ENCODE results near the gene PAPPA. TPM values are rescaled to one million over a fixed set of nuclear protein-coding genes. Genes with fewer than 3 reads are reported as not detected.

Gene PAPPA
- total RNA-seq, 1 experiment from 2014 or later: 0.17 TPM

DNA sequence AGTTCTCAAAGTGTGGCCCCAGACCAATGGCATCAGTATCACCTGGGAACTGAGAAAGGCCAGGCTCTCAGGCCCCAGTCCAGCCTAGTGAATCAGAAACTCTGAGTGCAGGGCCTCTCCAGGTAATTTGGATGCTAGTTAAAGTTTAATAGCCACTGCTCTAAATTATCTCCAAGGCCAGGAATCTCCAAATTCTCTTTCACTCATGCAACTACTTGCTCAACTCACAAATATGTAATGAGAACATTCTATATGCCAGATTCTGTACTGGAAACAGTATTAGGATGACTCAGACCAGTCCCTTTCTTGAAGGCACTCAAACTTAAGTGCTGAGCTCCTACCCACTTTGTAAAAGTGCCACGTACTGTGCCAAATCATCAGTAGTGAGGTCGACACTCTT lies 84.6 kb downstream of the PAPPA start:
- H3K27me3 Mint-ChIP-seq (ENCODE audit: low read depth): peaks cover 22% of the 10 kb centered on the region
- H3K56ac ChIP-seq (ENCODE audit: insufficient read length, low read depth, low read length): no peak overlapping the region
- H3K18ac ChIP-seq (ENCODE audit: insufficient read length, low read depth, low read length): no peak overlapping the region
- H3K4me2 ChIP-seq (ENCODE audit: insufficient read depth, insufficient read length, low read length): no peak overlapping the region
- no peak overlapping the region for H4K5ac ChIP-seq (ENCODE audit: insufficient read length, low read depth, low read length)
- H3K79me1 ChIP-seq (ENCODE audit: insufficient read depth, low read depth, low read length, poor library complexity, severe bottlenecking): no peaks in the 10 kb centered on the region
- H3K4me1 Mint-ChIP-seq: no peaks in the 10 kb centered on the region; a peak in 1 of 4 replicates
- no peak overlapping the region for H2BK12ac ChIP-seq (ENCODE audit: insufficient read length, low read depth, low read length)
- H2AK5ac ChIP-seq (ENCODE audit: insufficient read length, low read length): no peak overlapping the region
- no peak overlapping the region for H3K27ac Mint-ChIP-seq
- no peak overlapping the region for H3K9ac ChIP-seq (ENCODE audit: extremely low read depth, insufficient read length, low read length)
- TF ChIP-seq, protein P1, sequence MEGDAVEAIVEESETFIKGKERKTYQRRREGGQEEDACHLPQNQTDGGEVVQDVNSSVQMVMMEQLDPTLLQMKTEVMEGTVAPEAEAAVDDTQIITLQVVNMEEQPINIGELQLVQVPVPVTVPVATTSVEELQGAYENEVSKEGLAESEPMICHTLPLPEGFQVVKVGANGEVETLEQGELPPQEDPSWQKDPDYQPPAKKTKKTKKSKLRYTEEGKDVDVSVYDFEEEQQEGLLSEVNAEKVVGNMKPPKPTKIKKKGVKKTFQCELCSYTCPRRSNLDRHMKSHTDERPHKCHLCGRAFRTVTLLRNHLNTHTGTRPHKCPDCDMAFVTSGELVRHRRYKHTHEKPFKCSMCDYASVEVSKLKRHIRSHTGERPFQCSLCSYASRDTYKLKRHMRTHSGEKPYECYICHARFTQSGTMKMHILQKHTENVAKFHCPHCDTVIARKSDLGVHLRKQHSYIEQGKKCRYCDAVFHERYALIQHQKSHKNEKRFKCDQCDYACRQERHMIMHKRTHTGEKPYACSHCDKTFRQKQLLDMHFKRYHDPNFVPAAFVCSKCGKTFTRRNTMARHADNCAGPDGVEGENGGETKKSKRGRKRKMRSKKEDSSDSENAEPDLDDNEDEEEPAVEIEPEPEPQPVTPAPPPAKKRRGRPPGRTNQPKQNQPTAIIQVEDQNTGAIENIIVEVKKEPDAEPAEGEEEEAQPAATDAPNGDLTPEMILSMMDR (conservative IDR thresholded peaks at IDR 0.05): no peak
- no peak overlapping the region for H3K27ac ChIP-seq (ENCODE audit: insufficient read length, low read depth, low read length)
- no peaks in the 10 kb centered on the region for H3K9me3 ChIP-seq (ENCODE audit: control insufficient read depth, low read depth, low read length)
- no peak overlapping the region for H3K4ac ChIP-seq (ENCODE audit: low read depth, low read length)
- no peaks in the 10 kb centered on the region for H3K23me2 ChIP-seq (ENCODE audit: insufficient read length, low read depth, low read length, poor library complexity, severe bottlenecking)
- no peak overlapping the region for H2AFZ ChIP-seq (ENCODE audit: low read length)
- no peaks in the 10 kb centered on the region for H3K27me3 ChIP-seq (ENCODE audit: insufficient read depth, low read length)
- no peaks in the 10 kb centered on the region for H4K20me1 ChIP-seq (ENCODE audit: control insufficient read depth, insufficient read depth, insufficient read length)
- no peak overlapping the region for H2BK15ac ChIP-seq (ENCODE audit: low read depth, low read length)
- H3K79me2 ChIP-seq (ENCODE audit: insufficient read depth, low read length): no peaks in the 10 kb centered on the region
- no peak overlapping the region for H4K91ac ChIP-seq (ENCODE audit: insufficient read length, low read depth, low read length)
- no peak overlapping the region for H3K23ac ChIP-seq (ENCODE audit: insufficient read length, low read depth, low read length)
- no peak overlapping the region for H3K4me3 Mint-ChIP-seq
- H3K4me1 ChIP-seq (ENCODE audit: insufficient read depth, low read length): no peaks in the 10 kb centered on the region
- no peak overlapping the region for H2BK5ac ChIP-seq (ENCODE audit: insufficient read length, low read length)
- no peaks in the 10 kb centered on the region for H3K9me3 Mint-ChIP-seq
- no peak overlapping the region for H3T11ph ChIP-seq (ENCODE audit: low read length)
- no peak overlapping the region for H3K14ac ChIP-seq (ENCODE audit: insufficient read depth, low read length)
- H3K36me3 Mint-ChIP-seq (ENCODE audit: insufficient read depth in 1 of 3, low read depth in 3 of 3): no peaks in the 10 kb centered on the region
- no peak for DNase-seq
- H2BK20ac ChIP-seq (ENCODE audit: low read depth, low read length, poor library complexity, severe bottlenecking): no peak overlapping the region
- H2BK120ac ChIP-seq (ENCODE audit: low read depth, low read length, poor library complexity, severe bottlenecking): no peak overlapping the region
- no peak overlapping the region for H4K8ac ChIP-seq (replicated peaks; ENCODE audit: insufficient read length, low read depth, low read length)
- WGBS (ENCODE audit: extremely low coverage, insufficient read length, low lambda C conversion rate): no CpG with 5 or more reads among the region's 2 CpGs

Data from H9 (cell line).